GM12864 (cell line): ENCODE data around the gene HECTD2.
"Not testable (repeated sequence)": the region's sequence is repeated elsewhere in the genome, so short reads cannot be mapped to it uniquely, and the experiment has no call there.

Source experiments
- DNase-seq: peaks from one replicate; pipeline ENCODE4 v3.0.0-alpha.2; 2011; ENCODE audit warnings: low read depth
- H3K4me3 ChIP-seq: 2 replicates; pipeline ENCODE4 v1.5.1; 2011; ENCODE audit warnings: mild to moderate bottlenecking, low read depth, low read length, control low read depth
- CTCF ChIP-seq: IDR thresholded peaks from 2 replicates; pipeline ENCODE4 v1.5.1; 2011; ENCODE audit warnings: low read depth, mild to moderate bottlenecking, moderate library complexity, low read length, control low read depth, inconsistent platforms; ENCODE audit errors: missing control alignments

HECTD2 gene

DNA sequence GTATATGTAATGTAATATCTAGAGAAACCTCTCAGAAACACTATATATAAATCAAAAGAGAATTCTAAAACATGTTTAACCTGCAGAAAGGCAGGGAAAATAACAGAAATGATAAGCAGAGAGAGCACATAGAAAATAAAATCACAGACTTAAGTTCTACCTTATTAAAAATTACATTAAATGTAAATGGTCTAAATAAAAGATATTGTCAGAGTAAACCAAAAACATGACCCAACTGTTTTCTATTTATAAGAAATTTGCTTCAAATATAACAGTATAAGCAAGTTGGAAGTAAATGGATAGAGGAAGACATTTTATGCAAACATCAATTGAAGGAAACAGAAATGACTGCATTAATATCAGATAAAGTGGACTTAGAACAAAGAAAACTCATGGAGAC, 43.4 kb downstream of the HECTD2 start:
- no peak for DNase-seq
- no peak overlapping the region for H3K4me3 ChIP-seq
- no peak for TF ChIP-seq CTCF

DNA sequence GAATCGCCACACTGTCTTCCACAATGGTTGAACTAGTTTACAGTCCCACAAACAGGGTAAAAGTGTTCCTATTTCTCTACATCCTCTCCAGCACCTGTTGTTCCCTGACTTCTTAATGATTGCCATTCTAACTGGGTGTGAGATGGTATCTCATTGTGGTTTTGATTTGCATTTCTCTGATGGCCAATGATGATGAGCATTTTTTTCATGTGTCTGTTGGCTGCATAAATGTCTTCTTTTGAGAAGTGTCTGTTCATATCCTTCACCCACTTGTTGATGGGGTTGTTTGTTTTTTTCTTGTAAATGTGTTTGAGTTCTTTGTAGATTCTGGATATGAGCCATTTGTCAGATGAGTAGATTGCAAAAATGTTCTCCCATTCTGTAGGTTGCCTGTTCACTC, 45.0 kb downstream of the HECTD2 start:
- not testable (repeated sequence) for DNase-seq, H3K4me3 ChIP-seq

- H3K4me3 ChIP-seq: no peak overlapping the region
- DNase-seq: no peak
- TF ChIP-seq CTCF: no peak
Observed at GRCh38 chr10:91460681-91461080, 50.5 kb downstream of the HECTD2 start.

DNA sequence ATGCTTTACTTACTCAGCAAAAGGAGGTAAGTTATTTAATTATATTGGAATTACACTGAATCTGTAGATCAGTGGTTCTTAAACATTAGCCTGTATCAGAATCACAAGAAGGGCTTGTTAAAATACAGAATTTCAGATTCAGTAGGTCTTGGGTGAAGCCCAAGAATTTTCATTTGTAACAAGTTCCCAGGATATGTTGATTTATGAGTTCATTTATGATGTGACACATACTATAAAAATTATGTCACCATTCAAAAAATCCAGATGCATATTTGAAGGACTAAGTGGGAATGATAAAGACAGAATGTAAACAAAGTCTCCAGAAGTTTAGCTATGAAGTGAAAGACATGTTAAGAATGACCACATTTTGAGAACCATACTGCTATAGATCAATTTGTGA, 52.3 kb downstream of the HECTD2 start:
- DNase-seq: no peak
- no peak overlapping the region for H3K4me3 ChIP-seq
- no peak for TF ChIP-seq CTCF

DNA sequence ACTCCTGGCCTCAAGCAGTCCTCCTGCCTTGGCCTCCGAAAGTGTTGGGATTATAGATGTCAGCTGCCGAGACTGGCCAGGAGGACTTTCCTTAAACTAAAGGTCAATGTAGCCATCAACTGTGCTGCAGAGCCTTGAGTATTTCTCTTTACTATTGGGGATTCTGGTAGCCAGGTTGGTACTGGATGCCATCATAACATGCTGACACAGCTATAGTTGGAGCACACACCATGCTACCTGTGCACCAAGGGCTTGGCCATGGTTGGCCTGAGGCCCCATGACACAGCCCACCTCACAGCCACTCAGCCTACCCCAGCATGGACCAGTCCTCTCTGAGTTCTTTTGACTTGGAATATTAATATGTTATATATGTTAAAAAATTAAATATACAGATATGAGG, 54.4 kb downstream of the HECTD2 start:
- no peak overlapping the region for H3K4me3 ChIP-seq
- no peak for TF ChIP-seq CTCF
- DNase-seq: no peak

DNA sequence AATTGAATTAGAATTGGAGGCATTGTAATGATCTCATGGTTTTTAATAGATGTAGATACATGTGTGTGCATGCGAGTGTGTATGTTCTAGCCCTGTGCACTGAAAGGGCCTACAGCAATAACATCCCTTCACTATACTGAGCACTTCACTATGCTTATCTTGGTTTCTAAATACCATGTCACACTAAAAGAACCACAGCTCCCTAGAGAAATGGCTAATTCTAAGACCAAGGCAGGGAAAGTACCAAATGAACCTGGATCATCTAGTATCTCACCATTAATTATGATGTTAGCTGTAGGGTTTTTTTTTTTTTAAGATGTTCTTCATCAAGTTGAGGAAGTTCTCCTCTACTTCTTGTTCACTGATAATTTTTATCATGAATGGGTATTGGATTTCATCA, 55.1 kb downstream of the HECTD2 start:
- no peak for TF ChIP-seq CTCF
- no peak for DNase-seq
- H3K4me3 ChIP-seq: no peak overlapping the region

- no peak overlapping the region for H3K4me3 ChIP-seq
- no peak for TF ChIP-seq CTCF
- DNase-seq: no peak
Observed at GRCh38 chr10:91467114-91467513, 57.0 kb downstream of the HECTD2 start.

DNA sequence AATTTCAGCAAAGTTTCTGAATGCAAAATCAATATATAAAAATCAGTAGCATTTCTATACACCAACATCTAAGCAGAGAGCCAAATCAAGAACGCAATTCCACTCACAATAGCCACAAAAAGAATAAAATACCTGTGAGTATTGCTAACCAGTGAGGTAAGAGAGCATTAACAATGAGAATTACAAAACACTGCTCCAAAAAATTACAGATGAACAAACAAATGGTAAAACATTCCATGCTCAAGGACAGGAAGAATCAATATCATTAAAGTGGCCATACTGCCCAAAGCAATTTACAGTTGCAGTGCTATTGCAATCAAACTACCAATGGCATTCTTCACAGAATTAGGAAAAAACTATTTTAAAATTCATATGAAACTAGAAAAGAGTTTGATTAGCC, 61.5 kb downstream of the HECTD2 start:
- H3K4me3 ChIP-seq: no peak overlapping the region
- DNase-seq: no peak
- TF ChIP-seq CTCF: no peak
